DOHH2 (cell line): Measurements from ENCODE around the gene HDAC3.

ENCODE experiments used
- CTCF ChIP-seq: fragments of 200-600 bp; sonication (generic); IDR thresholded peaks from one replicate; pipeline ENCODE4 v1.5.1; 2014; ENCODE audit warnings: antibody characterized with exemption, mild to moderate bottlenecking, low read depth, low read length; ENCODE audit not compliant: poor library complexity, severe bottlenecking
- EZH2phosphoT487 ChIP-seq: fragments of 200-600 bp; sonication (generic); IDR thresholded peaks from 2 replicates; pipeline ENCODE4 v1.6.1; 2017; ENCODE audit warnings: borderline replicate concordance, mild to moderate bottlenecking, antibody characterized with exemption, low read length, moderate library complexity, mixed read lengths

GRCh38 chr5:141647851-141648250 is 11.2 kb upstream of the HDAC3 start:
- TF ChIP-seq EZH2phosphoT487 (no peak), CTCF (no peak)
